Activated naive CD4-positive, alpha-beta T cell (primary cell): ENCODE measurements around the gene LAS1L.
"Not testable (repeated sequence)": the region's sequence is repeated elsewhere in the genome, so short reads cannot be mapped to it uniquely, and the experiment has no call there.

Source experiments
- DNase-seq, 4 experiments: peaks; one replicate each; lab custom pipeline; 2025; lab: John Stamatoyannopoulos, UW

The LAS1L gene

DNA sequence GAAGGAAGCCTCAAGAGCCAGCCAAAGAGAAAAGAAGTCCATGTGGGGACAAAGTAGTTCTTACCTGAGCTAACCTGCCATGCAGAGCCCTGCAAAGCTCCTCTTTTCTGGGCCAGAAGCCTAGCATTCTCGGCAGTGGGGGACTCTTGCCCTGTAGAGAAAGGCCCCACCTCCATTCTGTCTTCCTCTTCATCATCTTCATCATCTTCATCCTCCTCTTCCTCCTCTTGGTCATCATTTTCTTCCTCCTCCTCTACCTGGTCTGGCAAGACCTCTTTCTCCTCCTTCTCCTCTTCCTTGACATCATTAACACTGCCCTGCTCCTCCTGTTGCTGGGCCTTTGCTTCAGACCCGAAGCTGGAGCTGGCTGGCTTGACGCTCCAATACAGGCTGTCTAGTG, 16.7 kb downstream of the LAS1L start:
- DNase-seq, result no peak

- DNase-seq, result no peak
Measured at GRCh38 chrX:65516756-65517155, 17.8 kb downstream of the LAS1L start.

DNA sequence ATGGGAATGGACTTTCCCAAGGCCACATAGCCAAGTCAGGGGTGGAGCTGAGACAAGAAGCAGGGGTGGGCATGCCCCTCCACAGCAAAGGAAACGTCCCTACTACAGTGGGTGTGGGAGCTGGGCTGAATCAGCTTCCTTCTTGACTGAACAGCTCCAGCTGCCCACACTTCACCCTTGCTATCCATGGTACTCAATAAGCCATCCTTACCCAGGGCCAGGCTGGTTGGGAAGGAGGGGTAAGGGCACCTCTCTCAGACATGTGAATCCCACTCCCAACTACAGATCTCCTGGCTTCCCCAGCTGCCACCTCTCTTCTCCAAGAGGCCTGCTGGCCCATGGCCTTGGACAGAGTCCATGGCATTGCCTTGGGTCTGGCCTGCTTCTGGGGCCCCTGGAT, 21.0 kb downstream of the LAS1L start:
- no peak for DNase-seq

- no peak for DNase-seq
Measured at GRCh38 chrX:65509400-65509799, 25.2 kb downstream of the LAS1L start.

GRCh38 chrX:65508851-65509250, 25.7 kb downstream of the LAS1L start:
- no peak for DNase-seq

GRCh38 chrX:65502618-65503017, 32.0 kb downstream of the LAS1L start:
- no peak for DNase-seq

DNA sequence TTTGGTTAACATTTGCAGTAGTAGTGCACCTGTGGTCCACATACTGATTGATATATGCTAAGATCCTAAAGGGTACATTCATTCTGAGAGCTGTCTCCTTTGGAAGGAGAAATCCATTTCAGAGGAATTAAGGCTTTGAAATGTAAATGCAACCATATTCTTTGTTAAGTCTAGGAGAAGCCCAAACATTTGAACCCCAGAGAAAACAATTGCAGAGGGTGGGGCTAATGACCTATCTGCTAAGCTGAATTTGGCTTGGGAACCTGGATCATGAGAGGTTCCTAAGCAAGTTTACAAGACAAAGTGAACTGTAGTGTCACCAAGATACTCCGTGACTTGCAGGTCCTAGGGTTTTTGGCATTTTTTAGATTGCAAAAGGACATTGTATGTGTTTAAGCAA, 41.2 kb downstream of the LAS1L start:
- no peak for DNase-seq

DNA sequence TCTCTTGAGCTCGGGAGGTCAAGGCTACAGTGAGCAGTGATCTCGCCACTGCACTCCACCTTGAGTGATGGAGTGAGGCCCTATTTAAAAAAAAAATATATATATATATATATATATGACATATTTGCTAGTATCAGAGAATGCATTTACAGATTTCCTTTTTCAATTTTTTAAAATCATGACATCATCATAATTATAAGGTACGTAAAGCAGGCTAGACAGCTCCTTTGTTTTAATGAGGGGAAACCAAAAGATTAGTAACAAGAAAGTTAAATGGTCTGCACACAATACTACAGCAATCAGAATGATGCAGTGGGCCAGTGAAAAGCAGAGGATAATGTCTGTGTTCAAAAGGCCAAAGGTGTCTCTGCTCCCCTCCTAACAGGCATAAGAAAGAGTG, 43.0 kb downstream of the LAS1L start:
- DNase-seq, result no peak

DNA sequence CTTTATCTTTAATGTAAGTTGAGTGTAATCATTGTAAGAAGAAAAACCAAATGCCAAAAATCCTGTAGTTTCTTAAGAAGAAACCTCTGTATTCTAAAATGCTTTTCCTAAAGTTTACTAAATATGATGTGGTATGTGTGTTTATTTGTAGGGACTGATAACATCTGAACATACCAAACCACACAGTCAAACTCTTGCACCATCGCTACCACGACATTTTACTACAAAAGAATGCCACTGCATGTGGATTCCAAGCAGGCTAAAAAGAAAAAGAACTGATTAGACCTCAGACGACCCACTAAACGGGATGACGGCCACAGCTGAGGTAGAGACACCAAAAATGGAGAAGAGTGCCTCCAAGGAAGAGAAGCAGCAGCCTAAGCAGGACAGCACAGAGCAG, 46.1 kb downstream of the LAS1L start:
- no peak for DNase-seq

DNA sequence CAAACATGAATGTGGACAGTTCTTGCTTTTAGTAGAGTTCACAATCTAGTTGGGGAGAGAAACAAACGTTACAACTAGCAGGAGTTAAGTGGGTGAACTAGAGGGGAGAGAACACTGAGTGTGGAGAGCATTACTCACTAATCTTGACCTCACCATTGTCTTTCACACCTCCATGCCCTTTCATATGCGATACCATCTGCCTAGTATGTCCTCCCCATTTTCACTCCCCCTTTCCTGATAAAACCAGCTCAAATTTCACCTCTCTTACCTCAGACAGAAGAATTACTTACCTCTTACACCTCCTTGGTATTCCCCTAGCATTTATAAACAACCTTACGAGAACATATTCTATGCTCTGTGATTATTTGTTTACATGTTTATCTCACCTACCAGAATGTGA, 53.6 kb downstream of the LAS1L start:
- DNase-seq, result no peak

- DNase-seq, result not testable (repeated sequence)
Measured at GRCh38 chrX:65479102-65479501, 55.5 kb downstream of the LAS1L start.

DNA sequence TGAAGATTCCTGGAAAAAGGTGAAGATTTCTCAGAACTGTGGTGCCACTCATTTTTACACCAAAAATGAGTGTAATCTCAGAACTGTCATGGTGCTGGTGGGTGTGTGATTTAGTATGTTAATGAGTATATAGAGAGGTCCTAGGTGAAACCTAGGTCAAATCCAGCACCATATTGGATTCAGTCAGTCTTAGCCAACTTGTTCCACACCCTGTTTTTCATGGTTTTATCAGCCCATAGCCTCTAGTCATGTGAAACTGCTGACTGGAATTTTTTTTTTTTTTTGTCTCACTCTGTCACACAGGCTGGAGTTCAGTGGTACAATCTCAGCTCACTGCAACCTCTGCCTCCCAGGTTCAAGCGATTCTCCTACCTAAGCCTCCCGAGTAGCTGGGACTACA, 58.0 kb downstream of the LAS1L start:
- no peak for DNase-seq

GRCh38 chrX:65463550-65463949, 71.0 kb downstream of the LAS1L start:
- DNase-seq, result no peak
